Right atrium auricular region (tissue), 2 donors: ENCODE data around the gene WDR45B. TPM values are rescaled to one million over a fixed set of nuclear protein-coding genes. Genes with fewer than 3 reads are reported as not detected.

Experiments used
- DNase-seq: peaks from one replicate; pipeline ENCODE4 v3.0.0-alpha.2; 2019; ENCODE audit warnings: low spot score
- H3K27ac ChIP-seq, 2 donors: fragments of 200-600 bp; sonication (generic); 1 replicate in 1 of 2; 2 replicates in 1 of 2; pipeline ENCODE4 v1.5.1; 2016 to 2019
- H3K27me3 ChIP-seq, 2 donors: fragments of 200-600 bp; sonication (generic); one replicate each; pipeline versions ENCODE4 v1.5.1 to v1.6.0; 2017 to 2019
- H3K36me3 ChIP-seq: fragments of 200-600 bp; sonication (generic); one replicate; pipeline ENCODE4 v1.5.1; 2016
- H3K4me1 ChIP-seq, 2 donors: fragments of 200-600 bp; sonication (generic); one replicate each; pipeline versions ENCODE4 v1.5.1 to v1.6.0; 2017 to 2019
- H3K4me3 ChIP-seq, 2 donors: fragments of 200-600 bp; sonication (generic); 1 replicate in 1 of 2; 2 replicates in 1 of 2; pipeline ENCODE4 v1.5.1; 2017 to 2019; ENCODE audit warnings: mild to moderate bottlenecking in 1 of 2, moderate library complexity in 1 of 2
- H3K9me3 ChIP-seq, 2 donors: fragments of 200-600 bp; sonication (generic); one replicate each; pipeline ENCODE4 v1.5.1; 2019
- microRNA-seq, 2 donors: library from miRNA; unstranded; fragments of <30 nt; microRNA quantifications; one replicate each; pipeline ENCODE4, GENCODE V29; 2016 to 2017; ENCODE audit warnings: borderline number of aligned reads in 2 of 2, borderline replicate concordance in 1 of 2
- total RNA-seq, 2 donors: library from RNA; depleted of rRNA; stranded (reverse); fragments of >200 nt; gene quantifications; one replicate each; pipeline ENCODE4 v1.1.0, GENCODE V29; 2016
- TF ChIP-seq, protein P1 (sequence below), 2 donors: fragments of 200-600 bp; sonication (generic); IDR thresholded peaks; one replicate each; pipeline ENCODE4 v1.5.1; 2019; ENCODE audit warnings: antibody characterized with exemption in 2 of 2

WDR45B gene
- total RNA-seq, 2 donors from 2014 or later: 41.2 to 46.4 TPM

DNA sequence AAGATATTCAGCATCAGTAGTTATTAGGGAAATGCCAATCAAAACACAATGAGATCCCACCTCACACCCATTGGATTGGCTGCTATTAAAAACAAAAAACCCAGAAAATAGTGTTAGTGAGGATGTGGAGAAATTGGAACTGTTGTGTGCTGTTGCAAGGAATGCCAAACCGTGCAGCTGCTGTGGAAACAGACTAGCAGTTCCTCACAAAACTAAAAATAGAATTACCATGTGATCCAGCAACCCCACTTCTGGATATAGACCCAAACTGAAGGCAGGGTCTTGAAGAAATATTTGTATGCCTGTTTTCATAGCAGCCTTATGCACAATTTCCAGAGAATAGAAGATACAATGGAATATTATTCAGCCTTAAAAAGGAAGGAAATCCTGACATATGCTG, 82.7 kb downstream of the WDR45B start:
- TF ChIP-seq, protein P1, sequence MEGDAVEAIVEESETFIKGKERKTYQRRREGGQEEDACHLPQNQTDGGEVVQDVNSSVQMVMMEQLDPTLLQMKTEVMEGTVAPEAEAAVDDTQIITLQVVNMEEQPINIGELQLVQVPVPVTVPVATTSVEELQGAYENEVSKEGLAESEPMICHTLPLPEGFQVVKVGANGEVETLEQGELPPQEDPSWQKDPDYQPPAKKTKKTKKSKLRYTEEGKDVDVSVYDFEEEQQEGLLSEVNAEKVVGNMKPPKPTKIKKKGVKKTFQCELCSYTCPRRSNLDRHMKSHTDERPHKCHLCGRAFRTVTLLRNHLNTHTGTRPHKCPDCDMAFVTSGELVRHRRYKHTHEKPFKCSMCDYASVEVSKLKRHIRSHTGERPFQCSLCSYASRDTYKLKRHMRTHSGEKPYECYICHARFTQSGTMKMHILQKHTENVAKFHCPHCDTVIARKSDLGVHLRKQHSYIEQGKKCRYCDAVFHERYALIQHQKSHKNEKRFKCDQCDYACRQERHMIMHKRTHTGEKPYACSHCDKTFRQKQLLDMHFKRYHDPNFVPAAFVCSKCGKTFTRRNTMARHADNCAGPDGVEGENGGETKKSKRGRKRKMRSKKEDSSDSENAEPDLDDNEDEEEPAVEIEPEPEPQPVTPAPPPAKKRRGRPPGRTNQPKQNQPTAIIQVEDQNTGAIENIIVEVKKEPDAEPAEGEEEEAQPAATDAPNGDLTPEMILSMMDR (IDR thresholded peaks at IDR 0.05): no peak
- Histone ChIP-seq H3K4me1 (peaks cover 0 to 54% of the 10 kb centered on the region in 2 donors), H3K9me3 (no peaks in the 10 kb centered on the region), H3K36me3 (peaks cover 45% of the 10 kb centered on the region), H3K27me3 (no peaks in the 10 kb centered on the region), H3K27ac (peak overlapping the region; percentile 39 to 51), H3K4me3 (no peak overlapping the region)
- DNase-seq: no peak

Small RNAs within 50 kb of the gene (microRNA-seq; reads per million reads assigned to microRNA genes)
- gene MIR4525: 0 to 0.71 reads per million in 2 donors

Other genes starting within 250 kb of the WDR45B start
- 10 to 100 TPM; 11.3 to 15.6 TPM for gene HEXD, start 230.1 kb downstream of the WDR45B start, total RNA-seq
- 10 to 100 TPM; 26.4 to 32.4 TPM for gene OGFOD3, start 229.9 kb downstream of the WDR45B start, total RNA-seq
- gene CYBC1, start 197.7 kb downstream of the WDR45B start, total RNA-seq: 10 to 100 TPM; 14.9 to 34.9 TPM
- gene NARF, start 189.7 kb downstream of the WDR45B start, total RNA-seq: 10 to 100 TPM; 51.4 to 54.8 TPM
- gene FOXK2, start 128.7 kb downstream of the WDR45B start, total RNA-seq: 10 to 100 TPM; 27.8 to 40.3 TPM
- gene RAB40B, start 50.3 kb upstream of the WDR45B start, total RNA-seq: 10 to 100 TPM; 10.2 to 20.8 TPM
- gene FN3KRP, start 68.3 kb upstream of the WDR45B start, total RNA-seq: 1 to 10 TPM; 6.1 TPM
- gene FN3K, start 87.2 kb upstream of the WDR45B start, total RNA-seq: 10 to 100 TPM in 1 of 2 donors, 1 to 10 TPM in 1; 5.1 to 28.3 TPM
- 10 to 100 TPM; 19.4 to 29.6 TPM for gene TBCD, start 103.6 kb upstream of the WDR45B start, total RNA-seq
- not detected for gene ZNF750, start 191.6 kb upstream of the WDR45B start, total RNA-seq